GM20431 (cell line): ENCODE data around the gene MUC5AC.

Source experiments
- in situ Hi-C: fragments of 300-500 bp; cut with MseI, MboI; formaldehyde crosslinking; loops from one replicate; pipeline ENCODE4 v1.15.0; 2020; ENCODE audit warnings: low sequenced_read_pairs; ENCODE audit not compliant: unreplicated experiment

Gene MUC5AC

GRCh38 chr11:1193326-1194230, 35.8 kb downstream of the MUC5AC start:
- in situ Hi-C loops: no loop called here

- in situ Hi-C loops: no loop called here
Measured at GRCh38 chr11:1194231-1194976, 36.7 kb downstream of the MUC5AC start.

GRCh38 chr11:1194977-1195681, 37.4 kb downstream of the MUC5AC start:
- in situ Hi-C loops: no loop called here

- in situ Hi-C loops: no loop called here
Measured at GRCh38 chr11:1195682-1196515, 38.1 kb downstream of the MUC5AC start.

DNA sequence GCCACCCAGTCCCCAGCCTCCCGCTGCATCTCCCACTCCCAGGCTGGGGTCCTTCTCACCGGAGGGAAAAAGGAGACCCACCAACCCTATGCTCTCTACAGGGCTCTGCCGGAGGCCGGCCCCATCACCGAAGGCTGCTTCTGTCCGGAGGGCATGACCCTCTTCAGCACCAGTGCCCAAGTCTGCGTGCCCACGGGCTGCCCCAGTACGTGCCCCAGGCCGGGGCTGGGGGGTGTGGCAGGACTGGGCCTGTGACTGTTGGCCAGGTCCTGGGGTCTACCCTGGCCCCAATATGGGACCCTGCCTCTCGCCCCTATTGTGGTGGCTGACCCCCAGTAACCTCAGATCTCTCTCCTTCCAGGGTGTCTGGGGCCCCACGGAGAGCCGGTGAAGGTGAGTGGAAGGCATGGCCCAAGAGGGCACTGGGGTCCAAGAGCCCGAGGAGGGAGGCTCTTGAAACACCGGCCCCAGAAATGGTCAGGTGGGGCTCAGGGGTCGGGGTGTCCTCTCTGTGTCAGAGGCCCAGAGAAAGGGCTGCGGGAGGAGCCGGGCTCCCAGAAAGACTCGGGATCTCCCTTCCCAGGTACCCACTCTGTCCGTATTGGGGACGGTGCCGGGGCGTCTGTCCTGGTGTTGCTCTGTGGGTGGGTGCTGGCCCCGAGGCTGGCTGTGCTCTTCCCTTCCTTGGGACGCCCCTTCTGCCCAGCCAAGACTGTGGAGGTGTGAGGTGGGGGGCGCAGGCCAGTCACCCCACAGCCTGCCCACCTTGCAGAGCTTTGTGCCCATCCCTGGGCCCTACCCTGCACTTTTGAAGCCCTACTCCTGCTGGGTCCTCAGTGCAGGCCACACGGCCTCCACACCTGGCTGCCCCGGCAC, 39.0 kb downstream of the MUC5AC start:
- in situ Hi-C loops: no loop called here

DNA sequence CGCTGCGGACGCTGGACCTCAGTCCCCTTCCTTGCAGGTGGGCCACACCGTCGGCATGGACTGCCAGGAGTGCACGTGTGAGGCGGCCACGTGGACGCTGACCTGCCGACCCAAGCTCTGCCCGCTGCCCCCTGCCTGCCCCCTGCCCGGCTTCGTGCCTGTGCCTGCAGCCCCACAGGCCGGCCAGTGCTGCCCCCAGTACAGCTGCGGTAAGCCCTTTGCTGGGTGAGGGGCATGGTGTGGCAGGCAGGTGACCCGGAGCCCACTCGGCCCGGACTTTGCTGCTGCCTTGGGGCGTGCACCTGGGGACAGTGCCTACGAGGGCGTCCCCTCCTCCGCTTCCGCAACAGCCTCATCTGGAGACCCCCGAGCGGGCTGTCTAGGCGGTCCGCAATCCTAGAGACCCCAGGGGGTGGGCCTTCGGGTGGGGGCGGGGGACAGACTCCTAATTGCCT, 39.7 kb downstream of the MUC5AC start:
- in situ Hi-C loops: no loop called here

DNA sequence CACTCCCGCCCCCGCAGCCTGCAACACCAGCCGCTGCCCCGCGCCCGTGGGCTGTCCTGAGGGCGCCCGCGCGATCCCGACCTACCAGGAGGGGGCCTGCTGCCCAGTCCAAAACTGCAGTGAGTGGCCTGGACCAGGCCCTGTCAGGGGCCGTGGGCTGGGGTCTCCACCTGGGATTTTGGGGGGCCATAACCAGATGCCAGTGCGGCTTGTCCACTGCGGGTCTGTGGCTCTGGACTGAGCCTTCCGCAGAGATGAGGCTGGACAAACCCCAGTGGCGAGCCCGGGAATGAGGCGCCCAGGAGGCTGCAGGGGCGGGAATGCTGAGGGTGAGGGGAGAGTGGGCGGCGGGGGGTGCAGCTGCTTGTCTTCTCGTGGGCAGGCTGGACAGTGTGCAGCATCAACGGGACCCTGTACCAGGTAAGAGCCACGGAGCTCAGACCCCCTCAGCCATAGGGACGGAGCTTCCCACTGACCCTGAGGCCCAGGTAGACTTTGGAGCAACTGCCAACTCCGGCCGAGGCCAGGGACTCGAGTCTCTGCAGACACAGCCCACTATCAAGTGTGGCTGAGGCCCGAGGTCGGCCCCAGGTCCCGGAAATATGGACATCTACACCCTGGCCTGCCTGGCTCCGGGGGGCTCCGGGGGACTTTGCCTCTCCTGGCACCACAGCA, 40.3 kb downstream of the MUC5AC start:
- in situ Hi-C loops: no loop called here

- in situ Hi-C loops: no loop called here
Measured at GRCh38 chr11:1198561-1199240, 40.9 kb downstream of the MUC5AC start.

GRCh38 chr11:1199241-1199750, 41.5 kb downstream of the MUC5AC start:
- in situ Hi-C loops: no loop called here

DNA sequence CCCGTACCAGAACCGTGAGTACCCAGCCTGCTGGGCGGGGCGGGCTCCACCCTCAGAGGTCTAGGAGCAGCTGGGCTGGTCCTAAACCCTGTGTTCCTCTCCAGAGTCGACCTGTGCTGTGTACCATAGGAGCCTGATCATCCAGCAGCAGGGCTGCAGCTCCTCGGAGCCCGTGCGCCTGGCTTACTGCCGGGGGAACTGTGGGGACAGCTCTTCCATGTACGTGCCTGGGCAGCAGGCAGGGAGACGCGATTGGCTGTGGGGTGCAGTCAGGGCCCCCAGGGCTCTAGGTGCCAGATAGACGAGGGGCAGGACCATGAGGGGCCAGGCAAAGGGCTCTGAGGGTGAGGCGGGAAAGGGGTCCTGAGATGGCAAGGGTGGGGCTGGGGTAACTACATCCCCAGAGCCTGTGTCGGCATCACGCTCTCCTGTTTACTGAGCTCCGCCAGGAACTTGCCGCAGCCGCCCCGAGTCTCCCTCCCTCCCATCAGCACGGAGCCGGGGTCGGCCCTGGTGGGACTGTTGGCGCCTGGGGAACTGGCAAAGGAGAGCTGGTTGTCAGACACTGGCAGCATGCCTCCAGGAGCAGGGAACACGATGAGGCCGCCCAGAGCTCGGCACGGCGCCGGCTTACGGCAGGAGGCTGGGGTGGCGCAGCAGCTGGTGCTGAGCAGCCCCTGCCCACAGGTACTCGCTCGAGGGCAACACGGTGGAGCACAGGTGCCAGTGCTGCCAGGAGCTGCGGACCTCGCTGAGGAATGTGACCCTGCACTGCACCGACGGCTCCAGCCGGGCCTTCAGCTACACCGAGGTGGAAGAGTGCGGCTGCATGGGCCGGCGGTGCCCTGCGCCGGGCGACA, 42.2 kb downstream of the MUC5AC start:
- in situ Hi-C loops: no loop called here

- in situ Hi-C loops: no loop called here
Measured at GRCh38 chr11:1200611-1201191, 42.9 kb downstream of the MUC5AC start.

DNA sequence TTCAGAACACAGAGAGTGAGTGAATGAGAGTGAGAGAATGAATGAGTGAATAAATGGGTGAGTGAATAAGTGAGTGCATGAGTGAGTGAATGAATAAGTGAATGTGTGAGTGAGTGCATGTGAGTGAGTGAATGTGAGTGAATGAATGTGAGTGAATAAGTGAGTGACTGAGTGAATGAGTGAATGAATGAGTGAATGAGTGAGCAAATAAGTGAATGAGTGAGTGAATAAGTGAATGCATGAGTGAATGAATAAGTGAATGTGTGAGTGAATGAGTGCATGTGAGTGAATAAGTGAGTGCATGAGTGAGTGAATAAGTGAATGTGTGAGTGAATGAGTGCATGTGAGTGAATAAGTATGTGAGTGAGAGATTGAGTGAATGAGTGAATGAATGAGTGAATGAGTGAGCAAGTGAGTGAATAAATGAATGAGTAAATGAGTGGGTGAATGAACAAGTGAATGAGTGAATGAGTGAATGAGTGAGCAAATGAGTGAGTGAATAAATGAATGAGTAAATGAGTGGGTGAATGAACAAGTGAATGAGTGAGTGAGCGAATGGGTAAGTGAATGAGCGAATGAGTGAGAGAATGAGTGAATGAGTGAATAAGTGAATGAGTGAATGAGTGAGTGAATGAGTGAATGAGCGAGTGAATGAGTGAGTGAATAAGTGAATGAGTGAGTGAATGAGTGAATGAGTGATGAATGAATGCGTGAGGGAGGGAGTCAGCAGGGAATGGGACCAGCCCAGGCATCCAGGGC, 43.8 kb downstream of the MUC5AC start:
- in situ Hi-C loops: no loop called here

DNA sequence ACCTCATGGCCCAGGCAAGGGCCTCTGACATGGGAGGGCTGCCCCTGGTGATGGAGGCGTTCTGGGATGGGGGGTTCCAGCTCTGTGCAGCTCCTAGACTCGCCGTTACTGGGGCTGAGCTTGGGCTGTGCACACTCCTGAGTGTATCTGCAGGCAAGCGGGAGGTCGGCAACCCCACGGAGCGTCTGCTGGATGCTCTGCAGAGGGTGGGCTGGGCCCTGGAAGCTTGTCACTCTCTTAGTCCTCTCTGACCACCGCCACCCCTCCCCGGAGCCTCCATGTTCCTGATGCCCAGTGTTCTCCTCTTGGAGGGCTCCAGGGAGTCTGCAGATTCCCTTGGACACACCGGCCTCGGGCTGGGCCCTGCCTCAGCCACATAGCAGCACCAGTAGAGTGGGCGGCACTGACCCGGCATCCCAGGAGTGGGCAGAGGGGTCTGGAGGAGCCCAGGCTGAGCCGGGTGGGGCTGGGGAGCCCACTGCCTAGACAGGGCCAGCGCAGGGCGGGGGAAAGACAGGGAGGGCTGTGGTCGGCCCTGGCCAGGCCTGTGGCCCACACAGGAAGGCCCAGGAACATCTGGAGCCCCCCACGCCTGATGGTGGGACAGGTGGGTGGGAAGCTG, 44.5 kb downstream of the MUC5AC start:
- in situ Hi-C loops: no loop called here

GRCh38 chr11:1202776-1203504, 45.2 kb downstream of the MUC5AC start:
- in situ Hi-C loops: no loop called here
